ENCODE measurements around the gene TNFAIP3.

Gene TNFAIP3

GRCh38 chr6:137903933-137904821, 37.1 kb downstream of the TNFAIP3 start:
- no peak for DNase-seq

GRCh38 chr6:137904822-137905617, 38.0 kb downstream of the TNFAIP3 start:
- no peak for DNase-seq

- no peak for DNase-seq
Measured at GRCh38 chr6:137906020-137906472, 39.0 kb downstream of the TNFAIP3 start.

GRCh38 chr6:137907170-137907569, 40.1 kb downstream of the TNFAIP3 start:
- no peak for DNase-seq

GRCh38 chr6:137909533-137909932, 42.5 kb downstream of the TNFAIP3 start:
- DNase-seq: no peak

- no peak for DNase-seq
Measured at GRCh38 chr6:137910424-137910834, 43.4 kb downstream of the TNFAIP3 start.

- no peak for DNase-seq
Measured at GRCh38 chr6:137910843-137911456, 43.9 kb downstream of the TNFAIP3 start.

GRCh38 chr6:137911675-137912191, 44.7 kb downstream of the TNFAIP3 start:
- DNase-seq: peak; percentile 59

GRCh38 chr6:137912813-137913212, 45.8 kb downstream of the TNFAIP3 start:
- DNase-seq: no peak

GRCh38 chr6:137913434-137913833, 46.4 kb downstream of the TNFAIP3 start:
- no peak for DNase-seq

- no peak for DNase-seq
Measured at GRCh38 chr6:137913996-137914529, 47.0 kb downstream of the TNFAIP3 start.

GRCh38 chr6:137914530-137915193, 47.6 kb downstream of the TNFAIP3 start:
- DNase-seq: no peak

- no peak for DNase-seq
Measured at GRCh38 chr6:137915790-137916189, 48.7 kb downstream of the TNFAIP3 start.

- no peak for DNase-seq
Measured at GRCh38 chr6:137917551-137918325, 50.7 kb downstream of the TNFAIP3 start.

- no peak for DNase-seq
Measured at GRCh38 chr6:137919502-137919823, 52.4 kb downstream of the TNFAIP3 start.

GRCh38 chr6:137919837-137920730, 53.0 kb downstream of the TNFAIP3 start:
- no peak for DNase-seq

- no peak for DNase-seq
Measured at GRCh38 chr6:137921823-137922222, 54.8 kb downstream of the TNFAIP3 start.

GRCh38 chr6:137923866-137924653, 57.0 kb downstream of the TNFAIP3 start:
- DNase-seq: no peak

- no peak for DNase-seq
Measured at GRCh38 chr6:137925141-137925698, 58.2 kb downstream of the TNFAIP3 start.

Measured in NCI-H2171 treated with DMSO at 0.1 percent for 48 hours (cell line).